A673 (cell line): ENCODE data around the gene RABGGTB.

ENCODE experiments used
- EZH2 ChIP-seq: fragments of 200-600 bp; sonication (generic); IDR thresholded peaks from 2 replicates; pipeline ENCODE4 v1.6.1; 2017; ENCODE audit warnings: borderline replicate concordance, low read depth, mild to moderate bottlenecking, mixed read lengths, antibody characterized with exemption, low read length; ENCODE audit not compliant: poor library complexity, severe bottlenecking
- TF ChIP-seq, protein P1 (sequence below): fragments of 300-800, 200-600 bp; sonication (generic); conservative IDR thresholded peaks from 2 replicates; pipeline ENCODE4 v1.5.1; 2017; ENCODE audit warnings: low read depth, mild to moderate bottlenecking, antibody characterized with exemption, low read length, moderate library complexity, mixed read lengths

DNA sequence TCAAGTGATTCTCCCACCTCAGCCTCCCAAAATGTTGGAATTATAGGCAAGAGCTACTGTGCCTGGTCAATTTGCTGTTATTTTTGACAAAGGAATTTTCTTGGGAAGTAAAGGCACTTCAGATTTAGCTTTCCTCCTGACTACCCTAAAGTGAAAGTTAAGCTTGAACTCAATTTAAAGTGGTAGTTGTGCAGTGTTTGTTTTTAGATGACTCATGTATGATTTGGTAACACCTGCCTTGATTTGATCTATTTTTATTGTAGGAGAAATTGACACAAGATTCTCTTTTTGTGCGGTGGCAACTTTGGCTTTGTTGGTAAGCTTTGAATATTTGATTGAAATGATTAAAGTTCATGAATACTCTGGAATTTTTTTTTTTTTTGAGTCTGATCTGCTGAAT is 5.0 kb downstream of the RABGGTB start:
- TF ChIP-seq, protein P1, sequence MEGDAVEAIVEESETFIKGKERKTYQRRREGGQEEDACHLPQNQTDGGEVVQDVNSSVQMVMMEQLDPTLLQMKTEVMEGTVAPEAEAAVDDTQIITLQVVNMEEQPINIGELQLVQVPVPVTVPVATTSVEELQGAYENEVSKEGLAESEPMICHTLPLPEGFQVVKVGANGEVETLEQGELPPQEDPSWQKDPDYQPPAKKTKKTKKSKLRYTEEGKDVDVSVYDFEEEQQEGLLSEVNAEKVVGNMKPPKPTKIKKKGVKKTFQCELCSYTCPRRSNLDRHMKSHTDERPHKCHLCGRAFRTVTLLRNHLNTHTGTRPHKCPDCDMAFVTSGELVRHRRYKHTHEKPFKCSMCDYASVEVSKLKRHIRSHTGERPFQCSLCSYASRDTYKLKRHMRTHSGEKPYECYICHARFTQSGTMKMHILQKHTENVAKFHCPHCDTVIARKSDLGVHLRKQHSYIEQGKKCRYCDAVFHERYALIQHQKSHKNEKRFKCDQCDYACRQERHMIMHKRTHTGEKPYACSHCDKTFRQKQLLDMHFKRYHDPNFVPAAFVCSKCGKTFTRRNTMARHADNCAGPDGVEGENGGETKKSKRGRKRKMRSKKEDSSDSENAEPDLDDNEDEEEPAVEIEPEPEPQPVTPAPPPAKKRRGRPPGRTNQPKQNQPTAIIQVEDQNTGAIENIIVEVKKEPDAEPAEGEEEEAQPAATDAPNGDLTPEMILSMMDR = no peak
- no peak for TF ChIP-seq EZH2
